ENCODE data around the gene MKI67.

Gene MKI67

GRCh38 chr10:128169811-128170379 lies 43.7 kb upstream of the MKI67 start:
- TF ChIP-seq USF1 (IDR thresholded peaks at IDR 0.05) (no peak), EGR1 (IDR thresholded peaks at IDR 0.05) (no peak), CEBPB (IDR thresholded peaks at IDR 0.05) (no peak), EP300 (IDR thresholded peaks at IDR 0.05; ENCODE audit: borderline replicate concordance) (no peak), TEAD4 (IDR thresholded peaks at IDR 0.05) (no peak), MAX (IDR thresholded peaks at IDR 0.05) (no peak), ZBTB7A (IDR thresholded peaks at IDR 0.05; ENCODE audit: low read depth) (no peak), TCF12 (IDR thresholded peaks at IDR 0.05; ENCODE audit: low read depth) (no peak)

GRCh38 chr10:128167926-128168520 lies 41.8 kb upstream of the MKI67 start:
- TF ChIP-seq TAF1 (IDR thresholded peaks at IDR 0.05; ENCODE audit: low read depth) (no peak), NFIC (IDR thresholded peaks at IDR 0.05) (no peak), FOXM1 (IDR thresholded peaks at IDR 0.05; ENCODE audit: borderline replicate concordance, low read depth) (no peak), ZBTB7A (IDR thresholded peaks at IDR 0.05; ENCODE audit: low read depth) (no peak), EP300 (IDR thresholded peaks at IDR 0.05; ENCODE audit: borderline replicate concordance) (no peak), TCF12 (IDR thresholded peaks at IDR 0.05; ENCODE audit: low read depth) (no peak), CEBPB (IDR thresholded peaks at IDR 0.05) (no peak), REST (IDR thresholded peaks at IDR 0.05; ENCODE audit: low read depth) (no peak), EGR1 (IDR thresholded peaks at IDR 0.05) (no peak), TEAD4 (IDR thresholded peaks at IDR 0.05) (no peak), MAX (IDR thresholded peaks at IDR 0.05) (no peak), RAD21 (IDR thresholded peaks at IDR 0.05; ENCODE audit: low read depth) (no peak), YY1 (IDR thresholded peaks at IDR 0.05; ENCODE audit: low read depth) (no peak), USF1 (IDR thresholded peaks at IDR 0.05) (no peak), CREB1 (IDR thresholded peaks at IDR 0.05; ENCODE audit: low read depth) (no peak)

- TF ChIP-seq TCF12 (IDR thresholded peaks at IDR 0.05; ENCODE audit: low read depth) (no peak), RAD21 (IDR thresholded peaks at IDR 0.05; ENCODE audit: low read depth) (no peak), CREB1 (IDR thresholded peaks at IDR 0.05; ENCODE audit: low read depth) (no peak), FOXM1 (IDR thresholded peaks at IDR 0.05; ENCODE audit: borderline replicate concordance, low read depth) (no peak), USF1 (IDR thresholded peaks at IDR 0.05) (no peak), NFIC (IDR thresholded peaks at IDR 0.05) (no peak), TEAD4 (IDR thresholded peaks at IDR 0.05) (no peak), CEBPB (IDR thresholded peaks at IDR 0.05) (no peak), EGR1 (IDR thresholded peaks at IDR 0.05) (no peak), REST (IDR thresholded peaks at IDR 0.05; ENCODE audit: low read depth) (no peak), ZBTB7A (IDR thresholded peaks at IDR 0.05; ENCODE audit: low read depth) (no peak), MAX (IDR thresholded peaks at IDR 0.05) (no peak), YY1 (IDR thresholded peaks at IDR 0.05; ENCODE audit: low read depth) (no peak), EP300 (IDR thresholded peaks at IDR 0.05; ENCODE audit: borderline replicate concordance) (no peak), TAF1 (IDR thresholded peaks at IDR 0.05; ENCODE audit: low read depth) (no peak)
Observed at GRCh38 chr10:128166151-128166550, 39.9 kb upstream of the MKI67 start.

GRCh38 chr10:128165536-128165935 lies 39.3 kb upstream of the MKI67 start:
- TF ChIP-seq EP300 (IDR thresholded peaks at IDR 0.05; ENCODE audit: borderline replicate concordance) (no peak), RAD21 (IDR thresholded peaks at IDR 0.05; ENCODE audit: low read depth) (no peak), EGR1 (IDR thresholded peaks at IDR 0.05) (no peak), CEBPB (IDR thresholded peaks at IDR 0.05) (no peak), CREB1 (IDR thresholded peaks at IDR 0.05; ENCODE audit: low read depth) (no peak), REST (IDR thresholded peaks at IDR 0.05; ENCODE audit: low read depth) (no peak), USF1 (IDR thresholded peaks at IDR 0.05) (no peak), NFIC (IDR thresholded peaks at IDR 0.05) (no peak), MAX (IDR thresholded peaks at IDR 0.05) (no peak), TEAD4 (IDR thresholded peaks at IDR 0.05) (no peak), YY1 (IDR thresholded peaks at IDR 0.05; ENCODE audit: low read depth) (no peak), TAF1 (IDR thresholded peaks at IDR 0.05; ENCODE audit: low read depth) (no peak), FOXM1 (IDR thresholded peaks at IDR 0.05; ENCODE audit: borderline replicate concordance, low read depth) (no peak), ZBTB7A (IDR thresholded peaks at IDR 0.05; ENCODE audit: low read depth) (no peak), TCF12 (IDR thresholded peaks at IDR 0.05; ENCODE audit: low read depth) (no peak)

Data from Ishikawa (cell line).